Thyroid gland (tissue), 4 donors: ENCODE measurements around the gene SLC35E1.

Experiments
- CTCF ChIP-seq, 6 experiments: fragments of 200-600 bp in 3 of 6; fragments of 450-650 bp in 3 of 6; sonication (generic) in 3 of 6; IDR thresholded peaks; one replicate each; pipeline ENCODE4 v1.5.1; 2016 to 2019; ENCODE audit warnings: antibody characterized with exemption in 6 of 6, mild to moderate bottlenecking in 2 of 6, inconsistent platforms in 1 of 6, moderate library complexity in 1 of 6
- POLR2A ChIP-seq, 2 donors: fragments of 450-650 bp; IDR thresholded peaks; one replicate each; pipeline ENCODE4 v1.6.1; 2017; ENCODE audit warnings: antibody characterized with exemption in 2 of 2, mild to moderate bottlenecking in 2 of 2, moderate library complexity in 1 of 2

GRCh38 chr19:16575861-16576689 lies 3.9 kb upstream of the SLC35E1 start:
- TF ChIP-seq CTCF (IDR thresholded peaks at IDR 0.05) (no peak), POLR2A (IDR thresholded peaks at IDR 0.05) (no peak)
